GM18526 (cell line): ENCODE results near the gene SLC43A3.

Source experiments
- POLR2A ChIP-seq: IDR thresholded peaks from 3 replicates; pipeline ENCODE4 v1.6.1; 2011; ENCODE audit not compliant: insufficient read length; ENCODE audit errors: extremely low read depth

The SLC43A3 gene

GRCh38 chr11:57364851-57365660 is 61.9 kb downstream of the SLC43A3 start:
- no peak for TF ChIP-seq POLR2A

- TF ChIP-seq POLR2A: no peak
These were observed 63.5 kb downstream of the SLC43A3 start for GRCh38 chr11:57363131-57364080.

- TF ChIP-seq POLR2A: no peak
These were observed 65.0 kb downstream of the SLC43A3 start for GRCh38 chr11:57361926-57362325.

GRCh38 chr11:57360991-57361390 is 65.9 kb downstream of the SLC43A3 start:
- no peak for TF ChIP-seq POLR2A

GRCh38 chr11:57359896-57360690 is 66.8 kb downstream of the SLC43A3 start:
- no peak for TF ChIP-seq POLR2A

- TF ChIP-seq POLR2A: no peak
These were observed 67.5 kb downstream of the SLC43A3 start for GRCh38 chr11:57359396-57359795.

- no peak for TF ChIP-seq POLR2A
These were observed 67.9 kb downstream of the SLC43A3 start for GRCh38 chr11:57358991-57359390.

- no peak for TF ChIP-seq POLR2A
These were observed 68.4 kb downstream of the SLC43A3 start for GRCh38 chr11:57358543-57358961.

- TF ChIP-seq POLR2A: no peak
These were observed 69.1 kb downstream of the SLC43A3 start for GRCh38 chr11:57357856-57358255.

- TF ChIP-seq POLR2A: no peak
These were observed 69.6 kb downstream of the SLC43A3 start for GRCh38 chr11:57357310-57357709.
